ENCODE measurements around the gene ABLIM2.

Gene ABLIM2

GRCh38 chr4:8174970-8175369 lies 16.4 kb upstream of the ABLIM2 start:
- no peak for DNase-seq (ENCODE audit: low read depth)

- no peak for DNase-seq (ENCODE audit: low read depth)
Observed at GRCh38 chr4:8173492-8174242, 15.1 kb upstream of the ABLIM2 start.

GRCh38 chr4:8171984-8172924 lies 13.6 kb upstream of the ABLIM2 start:
- DNase-seq (ENCODE audit: low read depth) = no peak

- DNase-seq (ENCODE audit: low read depth) = no peak
Observed at GRCh38 chr4:8171266-8171665, 12.7 kb upstream of the ABLIM2 start.

- no peak for DNase-seq (ENCODE audit: low read depth)
Observed at GRCh38 chr4:8170341-8170740, 11.7 kb upstream of the ABLIM2 start.

- no peak for DNase-seq (ENCODE audit: low read depth)
Observed at GRCh38 chr4:8169763-8170162, 11.2 kb upstream of the ABLIM2 start.

GRCh38 chr4:8168832-8169598 lies 10.4 kb upstream of the ABLIM2 start:
- no peak for DNase-seq (ENCODE audit: low read depth)

GRCh38 chr4:8168232-8168631 lies 9.6 kb upstream of the ABLIM2 start:
- no peak for DNase-seq (ENCODE audit: low read depth)

- DNase-seq (ENCODE audit: low read depth) = no peak
Observed at GRCh38 chr4:8167815-8168214, 9.2 kb upstream of the ABLIM2 start.

- no peak for DNase-seq (ENCODE audit: low read depth)
Observed at GRCh38 chr4:8167291-8167690, 8.7 kb upstream of the ABLIM2 start.

- DNase-seq (ENCODE audit: low read depth) = no peak
Observed at GRCh38 chr4:8165374-8165896, 6.8 kb upstream of the ABLIM2 start.

GRCh38 chr4:8164687-8165086 lies 6.1 kb upstream of the ABLIM2 start:
- DNase-seq (ENCODE audit: low read depth) = no peak

- no peak for DNase-seq (ENCODE audit: low read depth)
Observed at GRCh38 chr4:8164194-8164565, 5.6 kb upstream of the ABLIM2 start.

GRCh38 chr4:8163436-8164193 lies 5.0 kb upstream of the ABLIM2 start:
- no peak for DNase-seq (ENCODE audit: low read depth)

- no peak for DNase-seq (ENCODE audit: low read depth)
Observed at GRCh38 chr4:8163026-8163425, 4.4 kb upstream of the ABLIM2 start.

GRCh38 chr4:8162625-8163024 lies 4.0 kb upstream of the ABLIM2 start:
- no peak for DNase-seq (ENCODE audit: low read depth)

GRCh38 chr4:8160572-8160971 lies 2.0 kb upstream of the ABLIM2 start:
- no peak for DNase-seq (ENCODE audit: low read depth)

- DNase-seq (ENCODE audit: low read depth) = no peak
Observed at GRCh38 chr4:8160233-8160560, 1.6 kb upstream of the ABLIM2 start.

- DNase-seq (ENCODE audit: low read depth) = no peak
Observed at GRCh38 chr4:8159537-8160232, 1.1 kb upstream of the ABLIM2 start.

- DNase-seq (ENCODE audit: low read depth) = no peak
Observed at GRCh38 chr4:8157944-8158709, 486 bp downstream of the ABLIM2 start.
